GM13977 (cell line): ENCODE data around the gene PIP5K1C.
A peak's percentile ranks its signal among the peaks of the same experiment; 100 is the strongest.

ENCODE experiments used
- DNase-seq: peaks from one replicate; pipeline ENCODE4 v3.0.0; 2012; ENCODE audit warnings: low spot score
- in situ Hi-C: fragments of 300-500 bp; cut with MboI; formaldehyde crosslinking; loops from one replicate; pipeline ENCODE4 v1.12.0; 2022; ENCODE audit warnings: low sequenced_read_pairs, low pct_unique_long_range_greater_than_20kb, mixed read lengths, inconsistent platforms; ENCODE audit not compliant: unreplicated experiment
- TF ChIP-seq, protein P1 (sequence below): IDR thresholded peaks from 2 replicates; pipeline ENCODE4 v1.5.1; 2012; ENCODE audit warnings: mild to moderate bottlenecking, control low read depth; ENCODE audit not compliant: insufficient read depth; ENCODE audit errors: extremely low read depth, missing control alignments

Gene PIP5K1C

DNA sequence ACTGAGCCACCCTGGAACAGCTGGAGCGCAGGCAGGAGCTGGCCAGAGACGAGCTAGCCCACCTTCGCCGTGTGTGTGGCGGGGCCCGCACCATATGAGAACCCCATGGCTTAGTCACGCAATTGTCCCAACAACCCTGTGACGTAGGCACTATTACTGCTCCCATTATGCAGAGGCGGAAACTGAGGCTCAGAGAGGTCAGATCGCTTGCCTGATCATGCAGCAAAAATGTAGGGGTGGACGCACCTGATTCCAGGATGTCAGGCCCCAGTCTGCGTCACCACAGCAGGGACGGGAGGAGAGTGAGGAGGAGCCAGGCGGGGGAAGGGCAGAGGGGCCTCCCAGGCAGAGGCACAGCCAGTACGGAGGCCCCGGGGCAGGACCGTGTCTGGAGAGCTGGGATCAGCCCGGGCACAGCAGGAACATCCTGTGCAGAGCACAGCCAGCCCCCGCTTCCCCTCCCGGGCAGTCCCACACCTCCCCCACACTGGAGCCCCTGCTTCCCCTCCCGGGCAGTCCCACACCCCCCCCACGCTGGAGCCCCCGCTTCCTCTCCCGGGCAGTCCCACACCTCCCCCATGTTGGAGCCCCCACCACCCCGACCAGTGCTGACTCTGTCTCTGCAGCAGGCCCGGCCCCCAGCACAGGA is 16.7 kb downstream of the PIP5K1C start:
- in situ Hi-C loops, result no loop called here
- TF ChIP-seq, protein P1, sequence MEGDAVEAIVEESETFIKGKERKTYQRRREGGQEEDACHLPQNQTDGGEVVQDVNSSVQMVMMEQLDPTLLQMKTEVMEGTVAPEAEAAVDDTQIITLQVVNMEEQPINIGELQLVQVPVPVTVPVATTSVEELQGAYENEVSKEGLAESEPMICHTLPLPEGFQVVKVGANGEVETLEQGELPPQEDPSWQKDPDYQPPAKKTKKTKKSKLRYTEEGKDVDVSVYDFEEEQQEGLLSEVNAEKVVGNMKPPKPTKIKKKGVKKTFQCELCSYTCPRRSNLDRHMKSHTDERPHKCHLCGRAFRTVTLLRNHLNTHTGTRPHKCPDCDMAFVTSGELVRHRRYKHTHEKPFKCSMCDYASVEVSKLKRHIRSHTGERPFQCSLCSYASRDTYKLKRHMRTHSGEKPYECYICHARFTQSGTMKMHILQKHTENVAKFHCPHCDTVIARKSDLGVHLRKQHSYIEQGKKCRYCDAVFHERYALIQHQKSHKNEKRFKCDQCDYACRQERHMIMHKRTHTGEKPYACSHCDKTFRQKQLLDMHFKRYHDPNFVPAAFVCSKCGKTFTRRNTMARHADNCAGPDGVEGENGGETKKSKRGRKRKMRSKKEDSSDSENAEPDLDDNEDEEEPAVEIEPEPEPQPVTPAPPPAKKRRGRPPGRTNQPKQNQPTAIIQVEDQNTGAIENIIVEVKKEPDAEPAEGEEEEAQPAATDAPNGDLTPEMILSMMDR, result no peak
- peak; percentile 63 for DNase-seq

DNA sequence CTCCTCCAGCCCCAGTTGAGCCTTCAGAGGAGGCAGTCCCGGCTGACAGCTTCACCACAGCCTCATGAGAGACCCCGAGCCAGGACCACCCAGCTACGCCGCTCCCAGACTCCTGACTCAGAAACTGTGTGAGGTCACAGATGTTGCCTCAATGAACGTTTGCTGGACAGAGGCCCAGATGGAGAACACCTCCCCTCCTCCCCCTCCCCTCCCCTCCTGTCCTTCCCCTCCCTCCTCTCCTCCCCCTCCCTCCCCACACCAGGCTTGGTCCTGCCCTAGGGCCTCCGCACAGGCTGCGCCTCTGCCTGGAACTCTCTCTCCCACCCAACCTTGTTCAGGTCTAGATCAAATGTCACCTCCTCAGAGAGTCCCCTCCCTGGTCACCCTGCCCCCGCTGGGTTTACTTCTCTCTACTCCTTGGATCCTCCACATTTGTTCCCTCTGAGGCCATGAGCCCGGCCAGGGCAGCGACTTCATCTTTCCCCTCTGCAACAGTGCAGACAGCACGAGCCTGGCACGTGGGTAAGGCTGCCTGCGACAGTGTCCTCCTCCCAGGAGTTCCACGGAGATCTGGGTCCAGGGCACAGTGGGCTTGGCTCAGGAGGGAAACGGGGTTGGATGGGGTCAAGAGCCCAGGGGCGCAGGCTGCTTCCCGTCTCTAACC is 17.4 kb downstream of the PIP5K1C start:
- no peak for DNase-seq
- TF ChIP-seq, protein P1, result no peak
- in situ Hi-C loops, result no loop called here

DNA sequence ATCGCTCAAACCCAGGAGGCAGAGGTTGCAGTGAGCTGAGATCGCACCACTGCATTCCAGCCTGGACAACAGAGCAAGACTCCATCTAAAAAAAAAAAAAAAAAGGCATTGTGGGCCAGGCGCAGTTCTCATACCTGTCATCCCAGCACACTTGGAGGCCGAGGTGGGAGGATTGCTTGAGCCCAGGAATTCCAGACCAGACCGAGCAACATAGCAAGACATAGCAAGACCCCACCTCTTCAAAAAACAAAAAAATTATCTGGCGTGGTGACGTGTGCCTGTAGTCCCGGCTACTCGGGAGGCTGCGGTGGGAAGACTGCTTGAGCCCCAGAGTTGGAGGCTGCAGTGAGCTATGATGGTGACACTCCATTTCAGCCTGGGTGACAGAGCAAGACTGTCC is 18.0 kb downstream of the PIP5K1C start:
- DNase-seq, result no peak
- in situ Hi-C loops, result no loop called here
- TF ChIP-seq, protein P1, result no peak

DNA sequence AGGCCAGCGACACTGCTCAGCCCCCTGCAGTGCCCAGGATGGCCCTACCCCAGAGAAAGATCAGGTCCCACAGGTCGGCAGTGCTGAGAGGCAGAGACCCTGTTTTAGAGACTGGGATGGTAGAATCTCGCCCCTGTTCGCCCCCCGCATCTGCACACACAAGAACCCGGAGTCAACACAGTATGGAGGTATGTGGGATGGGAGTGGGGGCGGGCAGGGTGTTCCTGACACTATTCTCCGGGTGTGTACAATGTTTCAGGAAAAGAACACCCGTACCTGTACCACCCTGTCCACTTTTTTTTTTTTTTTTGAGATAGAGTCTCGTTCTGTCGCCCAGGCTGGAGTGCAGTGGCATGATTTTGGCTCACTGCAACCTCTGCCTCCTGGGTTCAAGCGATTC is 19.3 kb downstream of the PIP5K1C start:
- in situ Hi-C loops, result no loop called here
- no peak for DNase-seq
- TF ChIP-seq, protein P1, result no peak

DNA sequence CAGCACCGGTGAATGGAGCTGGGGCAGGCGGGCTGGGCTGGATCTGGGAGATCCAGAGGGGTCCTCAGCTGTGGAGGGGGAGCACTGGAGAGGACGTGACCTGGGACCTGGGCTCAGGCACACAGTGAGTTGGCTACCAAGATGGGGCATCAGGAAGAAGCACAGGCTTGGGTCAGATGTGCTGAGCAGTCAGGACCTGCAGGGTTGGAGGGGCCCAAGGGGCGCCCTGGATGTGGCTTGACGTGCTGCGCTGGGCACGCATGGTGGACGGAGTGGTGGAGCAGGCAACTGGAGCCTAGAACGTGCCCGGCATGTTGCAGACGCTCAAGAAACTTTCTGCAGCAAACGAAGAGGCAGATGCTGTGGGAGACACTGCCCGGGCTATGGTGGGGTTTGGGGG is 20.7 kb downstream of the PIP5K1C start:
- TF ChIP-seq, protein P1, result no peak
- DNase-seq, result no peak
- in situ Hi-C loops, result no loop called here

DNA sequence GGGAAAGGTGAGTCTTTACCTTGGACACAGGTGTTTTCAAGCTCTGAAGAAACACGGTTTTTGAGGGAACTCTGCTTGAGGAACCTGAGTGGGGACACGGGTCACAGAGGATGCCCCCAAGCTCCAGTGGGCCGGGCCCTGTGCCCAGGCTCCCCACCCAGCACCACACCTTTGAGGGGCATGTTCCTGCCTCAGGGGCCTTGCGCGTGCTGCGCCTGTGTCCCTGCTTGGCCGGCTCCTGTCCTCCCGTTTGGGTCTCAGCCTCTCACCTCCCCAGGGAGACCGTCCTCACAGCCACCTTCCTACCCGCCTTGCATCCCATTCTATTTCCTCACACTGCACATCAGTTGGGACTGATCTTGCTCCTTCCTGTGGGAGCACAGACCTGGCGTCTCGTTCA is 21.1 kb downstream of the PIP5K1C start:
- TF ChIP-seq, protein P1, result no peak
- no peak for DNase-seq
- in situ Hi-C loops, result no loop called here
